ENCODE results near the gene THSD7A.

Gene THSD7A

DNA sequence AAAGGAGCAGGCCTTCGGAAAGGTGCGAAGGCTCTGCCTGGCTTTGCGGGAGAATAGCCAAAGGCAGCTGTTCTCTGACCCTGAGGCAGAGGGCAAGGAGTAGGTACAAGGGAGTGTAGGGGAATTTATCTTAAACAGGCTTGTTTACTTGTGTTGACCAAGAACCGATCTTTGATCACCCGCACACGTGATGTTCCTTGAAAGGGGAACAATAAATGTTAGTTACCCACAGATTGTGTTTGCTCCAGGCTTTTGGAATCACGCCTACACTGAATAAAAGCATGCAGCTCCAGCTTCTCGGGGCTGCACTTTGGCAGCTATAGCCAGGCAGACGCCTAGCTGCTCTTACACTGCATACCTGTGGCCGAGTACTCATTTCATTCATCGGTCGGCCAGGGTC, 437.6 kb downstream of the THSD7A start:
- Histone ChIP-seq H3K27me3 (ENCODE audit: control insufficient read depth, insufficient read depth, low read length) (no peaks in the 10 kb centered on the region), H3K9me3 (ENCODE audit: control insufficient read depth, insufficient read depth, low read length) (no peaks in the 10 kb centered on the region), H3K36me3 (ENCODE audit: control insufficient read depth, insufficient read depth, low read length) (no peaks in the 10 kb centered on the region), H3K4me3 (ENCODE audit: low read length) (no peak overlapping the region), H3K27ac (ENCODE audit: low read length) (no peak overlapping the region), H3K4me1 (ENCODE audit: control insufficient read depth, insufficient read depth, low read length) (no peaks in the 10 kb centered on the region)
- DNase-seq (ENCODE audit: low read depth, low spot score), result no peak
- WGBS (ENCODE audit: insufficient coverage, insufficient read length), result no CpG with 5 or more reads among the region's 12 CpGs

DNA sequence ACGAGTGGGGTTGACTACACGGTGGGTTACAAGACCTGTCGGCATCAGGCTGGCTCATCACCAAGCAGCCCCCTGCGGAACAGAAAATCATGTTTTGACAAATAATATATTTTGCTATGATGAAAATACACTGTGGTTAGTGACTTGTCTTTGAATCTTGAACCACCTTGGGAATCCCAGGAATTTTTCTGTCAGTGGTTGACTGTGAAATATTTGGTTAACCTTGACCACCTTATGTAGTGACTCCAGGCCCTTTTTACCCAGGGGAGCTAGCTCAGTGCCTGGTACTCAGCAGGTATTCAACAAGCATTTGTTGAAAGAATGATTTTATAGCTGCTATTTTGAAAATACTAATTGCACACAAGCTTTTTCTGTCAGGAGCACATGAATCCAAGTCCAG, 452.4 kb downstream of the THSD7A start:
- Histone ChIP-seq H3K9me3 (ENCODE audit: control insufficient read depth, insufficient read depth, low read length) (no peaks in the 10 kb centered on the region), H3K4me3 (ENCODE audit: low read length) (no peak overlapping the region), H3K4me1 (ENCODE audit: control insufficient read depth, insufficient read depth, low read length) (no peaks in the 10 kb centered on the region), H3K36me3 (ENCODE audit: control insufficient read depth, insufficient read depth, low read length) (no peaks in the 10 kb centered on the region), H3K27me3 (ENCODE audit: control insufficient read depth, insufficient read depth, low read length) (no peaks in the 10 kb centered on the region), H3K27ac (ENCODE audit: low read length) (no peak overlapping the region)
- no CpG with 5 or more reads among the region's 4 CpGs for WGBS (ENCODE audit: insufficient coverage, insufficient read length)
- no peak for DNase-seq (ENCODE audit: low read depth, low spot score)

DNA sequence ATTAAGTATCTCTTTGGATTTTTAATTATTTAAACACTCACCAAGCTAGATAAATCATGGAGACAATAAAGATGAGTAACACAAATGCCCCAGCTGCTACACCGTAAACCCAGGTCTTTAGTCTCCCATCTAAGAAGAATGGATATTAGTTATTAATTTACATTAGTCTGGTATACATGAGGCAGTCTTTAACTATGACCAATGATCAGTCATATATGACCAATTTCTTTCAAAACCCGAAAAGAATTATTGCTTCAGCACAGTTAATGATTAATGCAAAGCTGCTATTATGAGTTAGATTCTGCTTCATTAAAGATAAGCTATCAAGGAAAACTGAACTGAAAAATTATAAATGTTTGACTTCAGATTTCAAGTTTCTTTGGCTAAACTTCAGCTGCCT, 455.5 kb downstream of the THSD7A start:
- Histone ChIP-seq H3K36me3 (ENCODE audit: control insufficient read depth, insufficient read depth, low read length) (no peaks in the 10 kb centered on the region), H3K9me3 (ENCODE audit: control insufficient read depth, insufficient read depth, low read length) (no peaks in the 10 kb centered on the region), H3K27me3 (ENCODE audit: control insufficient read depth, insufficient read depth, low read length) (no peaks in the 10 kb centered on the region), H3K4me1 (ENCODE audit: control insufficient read depth, insufficient read depth, low read length) (no peaks in the 10 kb centered on the region), H3K4me3 (ENCODE audit: low read length) (no peak overlapping the region), H3K27ac (ENCODE audit: low read length) (no peak overlapping the region)
- DNase-seq (ENCODE audit: low read depth, low spot score), result no peak
- no CpG with 5 or more reads among the region's 2 CpGs for WGBS (ENCODE audit: insufficient coverage, insufficient read length)

DNA sequence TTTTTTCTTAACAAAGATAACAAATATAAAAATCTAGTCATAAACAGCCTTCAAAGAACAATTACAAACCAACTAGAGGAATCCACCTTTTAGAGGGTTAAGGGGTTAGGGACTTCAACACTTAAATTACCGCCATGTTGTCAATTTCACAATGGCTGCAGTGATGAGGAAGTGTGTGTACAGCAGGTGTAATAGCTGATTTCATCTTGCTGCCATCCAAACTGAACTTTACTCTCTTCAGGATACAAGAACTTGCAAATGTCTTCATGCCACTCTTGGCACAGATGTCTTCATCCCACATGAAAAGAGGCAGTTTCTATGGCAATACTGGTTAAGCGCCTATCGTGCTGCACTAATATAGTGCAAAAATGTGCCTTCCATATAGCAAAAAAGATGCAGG, 457.4 kb downstream of the THSD7A start:
- no peak for DNase-seq (ENCODE audit: low read depth, low spot score)
- Histone ChIP-seq H3K4me3 (ENCODE audit: low read length) (no peak overlapping the region), H3K4me1 (ENCODE audit: control insufficient read depth, insufficient read depth, low read length) (no peaks in the 10 kb centered on the region), H3K36me3 (ENCODE audit: control insufficient read depth, insufficient read depth, low read length) (no peaks in the 10 kb centered on the region), H3K27me3 (ENCODE audit: control insufficient read depth, insufficient read depth, low read length) (no peaks in the 10 kb centered on the region), H3K9me3 (ENCODE audit: control insufficient read depth, insufficient read depth, low read length) (no peaks in the 10 kb centered on the region), H3K27ac (ENCODE audit: low read length) (no peak overlapping the region)
- no CpG with 5 or more reads among the region's 3 CpGs for WGBS (ENCODE audit: insufficient coverage, insufficient read length)

DNA sequence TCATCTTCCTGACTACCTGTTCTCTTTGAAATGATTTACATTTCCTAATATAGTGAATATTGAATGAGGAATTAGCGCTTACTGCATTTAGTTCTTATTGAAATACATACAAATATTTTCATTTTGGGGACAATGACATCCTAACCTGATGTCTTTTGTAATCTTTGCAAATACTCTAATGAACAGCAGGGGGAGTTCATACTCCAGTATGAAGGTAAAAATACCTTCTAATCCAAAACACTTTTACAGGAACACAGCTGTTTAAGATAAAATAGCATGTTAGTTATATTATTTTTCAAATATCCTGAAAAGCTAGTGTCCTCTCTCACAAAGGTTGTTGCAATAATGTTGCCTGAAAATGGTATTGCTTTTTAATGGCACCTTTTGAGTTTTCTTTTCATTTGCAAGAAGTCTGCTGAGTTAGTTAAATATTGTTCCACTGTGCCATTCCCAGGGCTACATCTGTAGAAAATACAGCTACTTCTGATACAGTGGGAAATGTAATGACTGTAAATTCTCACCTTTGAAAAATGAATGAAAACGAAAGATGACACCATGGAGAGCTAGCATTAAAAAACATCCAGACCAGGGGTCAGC, 458.4 kb downstream of the THSD7A start:
- Histone ChIP-seq H3K27ac (ENCODE audit: low read length) (no peak overlapping the region), H3K27me3 (ENCODE audit: control insufficient read depth, insufficient read depth, low read length) (no peaks in the 10 kb centered on the region), H3K9me3 (ENCODE audit: control insufficient read depth, insufficient read depth, low read length) (no peaks in the 10 kb centered on the region), H3K4me3 (ENCODE audit: low read length) (no peak overlapping the region), H3K4me1 (ENCODE audit: control insufficient read depth, insufficient read depth, low read length) (no peaks in the 10 kb centered on the region), H3K36me3 (ENCODE audit: control insufficient read depth, insufficient read depth, low read length) (no peaks in the 10 kb centered on the region)
- WGBS (ENCODE audit: insufficient coverage, insufficient read length), result no CpG with 5 or more reads among the region's 2 CpGs
- no peak for DNase-seq (ENCODE audit: low read depth, low spot score)

DNA sequence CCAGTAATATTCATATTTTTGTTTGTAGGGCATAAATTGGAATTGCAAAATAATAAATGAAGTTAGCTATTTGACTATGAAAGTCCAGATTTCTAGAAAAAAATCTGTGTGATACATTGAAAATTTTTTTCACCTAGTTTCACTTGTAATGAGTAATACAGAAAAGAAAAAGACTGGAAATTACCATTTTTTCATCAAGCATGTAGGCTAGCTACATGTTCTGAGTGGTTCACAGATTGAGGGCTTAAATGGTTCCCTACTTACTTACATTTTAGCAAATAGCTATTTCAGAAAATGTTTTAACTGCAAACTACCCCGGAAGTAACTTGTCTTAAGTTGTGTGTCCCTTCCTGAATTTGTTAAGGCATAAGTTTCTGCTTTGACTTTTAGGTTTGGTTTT, 462.3 kb downstream of the THSD7A start:
- Histone ChIP-seq H3K9me3 (ENCODE audit: control insufficient read depth, insufficient read depth, low read length) (no peaks in the 10 kb centered on the region), H3K27ac (ENCODE audit: low read length) (no peak overlapping the region), H3K27me3 (ENCODE audit: control insufficient read depth, insufficient read depth, low read length) (no peaks in the 10 kb centered on the region), H3K4me3 (ENCODE audit: low read length) (no peak overlapping the region), H3K36me3 (ENCODE audit: control insufficient read depth, insufficient read depth, low read length) (no peaks in the 10 kb centered on the region), H3K4me1 (ENCODE audit: control insufficient read depth, insufficient read depth, low read length) (no peaks in the 10 kb centered on the region)
- no peak for DNase-seq (ENCODE audit: low read depth, low spot score)
- WGBS (ENCODE audit: insufficient coverage, insufficient read length), result no CpG with 5 or more reads among the region's 1 CpG

DNA sequence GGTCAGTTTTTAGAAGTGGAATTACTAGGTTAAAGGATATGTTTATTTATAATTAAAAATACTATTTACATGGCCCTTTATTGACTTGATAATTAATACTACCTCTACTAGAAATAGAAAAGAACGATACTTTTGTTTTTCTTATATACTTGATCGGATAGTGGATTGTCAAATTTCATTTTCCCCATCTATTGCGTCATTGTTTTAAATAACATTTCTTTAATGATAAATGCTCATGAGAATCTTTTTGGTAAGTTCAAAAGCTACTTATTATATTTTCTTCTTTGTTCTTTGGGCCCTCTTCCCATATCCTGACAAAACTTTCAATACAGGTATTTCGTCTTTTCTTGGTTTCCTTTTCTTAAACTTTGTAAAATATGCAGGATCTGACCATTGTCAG, 465.9 kb downstream of the THSD7A start:
- no peaks in the 10 kb centered on the region for H3K9me3 ChIP-seq (ENCODE audit: control insufficient read depth, insufficient read depth, low read length)
- no peaks in the 10 kb centered on the region for H3K36me3 ChIP-seq (ENCODE audit: control insufficient read depth, insufficient read depth, low read length)
- no CpG with 5 or more reads among the region's 4 CpGs for WGBS (ENCODE audit: insufficient coverage, insufficient read length)
- H3K27me3 ChIP-seq (ENCODE audit: control insufficient read depth, insufficient read depth, low read length), result no peaks in the 10 kb centered on the region
- H3K4me1 ChIP-seq (ENCODE audit: control insufficient read depth, insufficient read depth, low read length), result no peaks in the 10 kb centered on the region
- H3K4me3 ChIP-seq (ENCODE audit: low read length), result no peak overlapping the region
- no peak for DNase-seq (ENCODE audit: low read depth, low spot score)
- H3K27ac ChIP-seq (ENCODE audit: low read length), result no peak overlapping the region

DNA sequence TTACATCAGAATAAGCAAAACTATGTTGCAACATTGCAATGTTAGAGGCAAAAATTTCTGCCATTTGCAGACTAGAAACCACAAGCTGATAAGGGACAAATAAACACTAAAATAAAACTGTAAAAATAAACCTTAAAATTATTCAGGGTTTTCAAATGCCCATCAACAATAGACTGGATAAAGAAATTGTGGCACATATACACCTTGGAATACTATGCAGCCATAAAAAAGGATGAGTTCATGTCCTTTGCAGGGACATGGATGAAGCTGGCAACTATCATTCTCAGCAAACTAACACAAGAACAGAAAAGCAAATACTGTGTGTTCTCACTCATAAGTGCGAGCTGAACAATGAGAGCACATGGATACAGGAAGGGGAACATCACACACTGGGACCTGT, 473.4 kb downstream of the THSD7A start:
- Histone ChIP-seq H3K4me1 (ENCODE audit: control insufficient read depth, insufficient read depth, low read length) (no peaks in the 10 kb centered on the region), H3K9me3 (ENCODE audit: control insufficient read depth, insufficient read depth, low read length) (no peaks in the 10 kb centered on the region), H3K36me3 (ENCODE audit: control insufficient read depth, insufficient read depth, low read length) (no peaks in the 10 kb centered on the region), H3K27ac (ENCODE audit: low read length) (no peak overlapping the region), H3K27me3 (ENCODE audit: control insufficient read depth, insufficient read depth, low read length) (no peaks in the 10 kb centered on the region), H3K4me3 (ENCODE audit: low read length) (no peak overlapping the region)
- WGBS (ENCODE audit: insufficient coverage, insufficient read length), result no CpG with 5 or more reads among the region's 1 CpG
- DNase-seq (ENCODE audit: low read depth, low spot score), result no peak

DNA sequence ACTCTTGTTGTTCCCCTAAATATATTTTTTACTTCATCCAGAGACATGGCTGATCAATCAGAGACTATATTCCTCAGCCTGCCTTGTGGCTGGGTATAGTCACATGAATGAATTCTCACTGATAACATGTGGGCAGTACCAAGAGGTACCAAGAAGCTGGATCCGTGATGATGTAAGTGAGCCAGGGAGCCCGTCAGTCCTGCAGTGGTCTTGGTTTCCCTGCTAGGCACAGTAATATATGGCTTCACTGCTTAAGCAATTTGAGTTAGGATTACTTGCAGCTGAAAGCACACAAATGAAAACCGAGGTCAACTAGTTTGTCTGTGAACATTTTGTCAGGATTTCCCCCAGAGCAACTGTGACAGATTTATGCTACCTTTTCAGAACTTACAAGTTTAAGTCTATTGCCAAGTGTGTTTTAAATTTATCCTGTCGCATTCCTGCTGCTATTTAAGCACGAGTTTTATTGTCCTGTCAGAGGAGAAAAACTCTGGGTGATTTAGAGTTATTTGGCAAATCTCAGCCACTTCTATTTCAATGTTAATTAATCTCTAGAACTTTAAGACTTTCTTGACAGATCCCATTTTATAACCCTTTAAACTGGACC, 476.5 kb downstream of the THSD7A start:
- Histone ChIP-seq H3K36me3 (ENCODE audit: control insufficient read depth, insufficient read depth, low read length) (no peaks in the 10 kb centered on the region), H3K27ac (ENCODE audit: low read length) (no peak overlapping the region), H3K4me3 (ENCODE audit: low read length) (no peak overlapping the region), H3K9me3 (ENCODE audit: control insufficient read depth, insufficient read depth, low read length) (no peaks in the 10 kb centered on the region), H3K4me1 (ENCODE audit: control insufficient read depth, insufficient read depth, low read length) (no peaks in the 10 kb centered on the region), H3K27me3 (ENCODE audit: control insufficient read depth, insufficient read depth, low read length) (no peaks in the 10 kb centered on the region)
- DNase-seq (ENCODE audit: low read depth, low spot score), result no peak
- WGBS (ENCODE audit: insufficient coverage, insufficient read length), result no CpG with 5 or more reads among the region's 5 CpGs

DNA sequence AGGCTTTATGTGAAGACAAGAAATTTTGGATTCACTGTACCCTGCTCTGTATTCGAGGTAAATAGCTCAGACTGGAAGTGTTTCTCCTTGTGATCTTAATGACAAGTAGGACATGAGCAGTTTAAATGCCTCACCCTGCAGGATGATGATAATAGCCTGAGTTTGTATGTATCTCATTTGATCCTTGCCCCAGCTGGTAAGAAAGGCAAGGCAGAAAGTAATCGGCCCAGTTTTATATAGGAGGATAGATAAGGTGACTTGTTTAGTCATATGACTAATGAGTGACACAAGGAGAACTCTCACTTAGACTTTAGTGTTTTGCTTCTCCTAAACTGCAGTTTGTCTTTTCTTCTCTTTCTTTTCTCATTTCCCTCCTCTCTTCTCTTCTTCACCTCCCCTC, 485.7 kb downstream of the THSD7A start:
- Histone ChIP-seq H3K9me3 (ENCODE audit: control insufficient read depth, insufficient read depth, low read length) (no peaks in the 10 kb centered on the region), H3K27me3 (ENCODE audit: control insufficient read depth, insufficient read depth, low read length) (no peaks in the 10 kb centered on the region), H3K4me3 (ENCODE audit: low read length) (no peak overlapping the region), H3K4me1 (ENCODE audit: control insufficient read depth, insufficient read depth, low read length) (no peaks in the 10 kb centered on the region), H3K36me3 (ENCODE audit: control insufficient read depth, insufficient read depth, low read length) (no peaks in the 10 kb centered on the region), H3K27ac (ENCODE audit: low read length) (no peak overlapping the region)
- no peak for DNase-seq (ENCODE audit: low read depth, low spot score)
- WGBS (ENCODE audit: insufficient coverage, insufficient read length), result no CpG with 5 or more reads among the region's 2 CpGs

DNA sequence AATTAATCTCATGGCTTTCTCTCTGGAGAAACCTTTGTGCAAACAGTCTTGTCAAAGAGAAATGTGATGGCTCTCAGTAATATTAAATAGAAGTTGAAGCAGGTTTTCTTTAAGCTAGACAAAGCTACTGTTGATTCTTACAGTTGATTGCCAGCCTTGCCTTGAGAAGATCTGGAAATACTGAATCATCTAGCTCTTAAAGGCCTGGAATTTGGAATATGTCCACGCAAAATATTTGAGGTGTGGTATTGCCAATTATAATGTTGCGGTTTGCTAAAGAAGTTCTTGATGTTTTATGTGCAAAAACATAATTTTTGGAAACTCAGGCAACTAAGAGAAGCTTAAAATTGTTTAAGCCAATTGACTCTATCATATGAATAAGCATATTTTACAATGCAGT, 486.4 kb downstream of the THSD7A start:
- Histone ChIP-seq H3K27ac (ENCODE audit: low read length) (no peak overlapping the region), H3K4me3 (ENCODE audit: low read length) (no peak overlapping the region), H3K27me3 (ENCODE audit: control insufficient read depth, insufficient read depth, low read length) (no peaks in the 10 kb centered on the region), H3K4me1 (ENCODE audit: control insufficient read depth, insufficient read depth, low read length) (no peaks in the 10 kb centered on the region), H3K9me3 (ENCODE audit: control insufficient read depth, insufficient read depth, low read length) (no peaks in the 10 kb centered on the region), H3K36me3 (ENCODE audit: control insufficient read depth, insufficient read depth, low read length) (no peaks in the 10 kb centered on the region)
- no peak for DNase-seq (ENCODE audit: low read depth, low spot score)
- WGBS (ENCODE audit: insufficient coverage, insufficient read length), result no CpG with 5 or more reads among the region's 2 CpGs
